CD4-positive, alpha-beta T cell treated with Interleukin-1 beta for 1 hour (primary cell): ENCODE measurements around the gene ILDR1.

ENCODE experiments used
- DNase-seq, 2 donors: peaks; one replicate each; pipeline ENCODE4 v3.0.0-alpha.2; 2020 to 2022

ILDR1 gene

GRCh38 chr3:121992601-121993560 is 29.2 kb downstream of the ILDR1 start:
- peak in 1 of 2 donors; percentile 11 for DNase-seq

- no peak for DNase-seq
Observed at GRCh38 chr3:121989943-121990342, 32.1 kb downstream of the ILDR1 start.

- no peak for DNase-seq
Observed at GRCh38 chr3:121988146-121988545, 33.9 kb downstream of the ILDR1 start.

GRCh38 chr3:121985846-121986245 is 36.2 kb downstream of the ILDR1 start:
- no peak for DNase-seq

- DNase-seq, result no peak
Observed at GRCh38 chr3:121981473-121981872, 40.6 kb downstream of the ILDR1 start.

- DNase-seq, result no peak
Observed at GRCh38 chr3:121980450-121980796, 41.6 kb downstream of the ILDR1 start.

GRCh38 chr3:121979734-121980449 is 42.2 kb downstream of the ILDR1 start:
- no peak for DNase-seq

GRCh38 chr3:121979246-121979645 is 42.8 kb downstream of the ILDR1 start:
- no peak for DNase-seq

- DNase-seq, result no peak
Observed at GRCh38 chr3:121976727-121977126, 45.3 kb downstream of the ILDR1 start.

- DNase-seq, result no peak
Observed at GRCh38 chr3:121975702-121976302, 46.2 kb downstream of the ILDR1 start.

GRCh38 chr3:121974601-121975111 is 47.4 kb downstream of the ILDR1 start:
- DNase-seq, result no peak

- no peak for DNase-seq
Observed at GRCh38 chr3:121970047-121970446, 52.0 kb downstream of the ILDR1 start.

- no peak for DNase-seq
Observed at GRCh38 chr3:121969631-121970030, 52.4 kb downstream of the ILDR1 start.

GRCh38 chr3:121963608-121964007 is 58.4 kb downstream of the ILDR1 start:
- no peak for DNase-seq

- no peak for DNase-seq
Observed at GRCh38 chr3:121962443-121962842, 59.6 kb downstream of the ILDR1 start.

GRCh38 chr3:121961283-121961682 is 60.8 kb downstream of the ILDR1 start:
- DNase-seq, result no peak

- DNase-seq, result no peak
Observed at GRCh38 chr3:121958801-121959200, 63.2 kb downstream of the ILDR1 start.

- DNase-seq, result peak in 1 of 2 donors; percentile 36
Observed at GRCh38 chr3:121957674-121958415, 64.2 kb downstream of the ILDR1 start.

GRCh38 chr3:121956363-121956762 is 65.7 kb downstream of the ILDR1 start:
- DNase-seq, result no peak

GRCh38 chr3:121951291-121951919 is 70.6 kb downstream of the ILDR1 start:
- no peak for DNase-seq

- no peak for DNase-seq
Observed at GRCh38 chr3:121948641-121949040, 73.4 kb downstream of the ILDR1 start.

- no peak for DNase-seq
Observed at GRCh38 chr3:121943431-121943830, 78.6 kb downstream of the ILDR1 start.
